CD4-positive, alpha-beta T cell (primary cell): ENCODE data around the gene PPP1R1C. TPM values are rescaled to one million over a fixed set of nuclear protein-coding genes. Genes with fewer than 3 reads are reported as not detected.

Experiments
- ATAC-seq: fragments of 200-7000 bp; cut with Tn5 transposase; one replicate; pipeline ENCODE4 v1.10.0; 2022; ENCODE audit warnings: mild to moderate bottlenecking; ENCODE audit not compliant: poor library complexity
- CTCF ChIA-PET: fragments of 350-600 bp; sonication (Branson Sonifier 250); formaldehyde crosslinking; loops from one replicate; lab custom pipeline; 2021; ENCODE audit warnings: antibody characterized with exemption, inconsistent platforms; lab: Charles Lee
- POLR2A ChIA-PET: fragments of 350-600 bp; sonication (Branson Sonifier 250); formaldehyde crosslinking; loops from one replicate; lab custom pipeline; 2021; ENCODE audit warnings: antibody characterized with exemption, inconsistent platforms; lab: Charles Lee
- DNase-seq, 14 experiments: peaks; one replicate each; pipeline ENCODE4 v3.0.0-alpha.2; 2013 to 2020; ENCODE audit warnings: mixed read lengths in 2 of 14
- H3K27ac ChIP-seq, 2 donors: one replicate each; pipeline versions ENCODE4 v1.5.1 to v1.7.0; 2013; ENCODE audit warnings: low read length in 2 of 2, low read depth in 1 of 2, mild to moderate bottlenecking in 1 of 2
- H3K27me3 ChIP-seq, 2 experiments: 1 replicate in 1 of 2; 2 replicates in 1 of 2; pipeline versions ENCODE4 v1.6.1 to v1.7.0; 2013; ENCODE audit warnings: low read length in 2 of 2, control low read depth in 1 of 2, mild to moderate bottlenecking in 1 of 2, moderate library complexity in 1 of 2; ENCODE audit not compliant: insufficient read depth in 2 of 2, control insufficient read depth in 1 of 2
- H3K36me3 ChIP-seq: one replicate; pipeline ENCODE4 v1.6.1; 2013; ENCODE audit warnings: low read length, control low read depth; ENCODE audit not compliant: insufficient read depth
- H3K4me1 ChIP-seq: one replicate; pipeline ENCODE4 v1.6.1; 2013; ENCODE audit warnings: low read length, control low read depth; ENCODE audit not compliant: insufficient read depth
- H3K4me3 ChIP-seq: one replicate; pipeline ENCODE4 v1.5.1; 2013; ENCODE audit warnings: mild to moderate bottlenecking, low read length, moderate library complexity
- H3K9me3 ChIP-seq, 2 experiments: 1 replicate in 1 of 2; 2 replicates in 1 of 2; pipeline versions ENCODE4 v1.6.1 to v1.7.0; 2013; ENCODE audit warnings: low read length in 2 of 2, mild to moderate bottlenecking in 2 of 2, control low read depth in 1 of 2, moderate library complexity in 1 of 2; ENCODE audit not compliant: control insufficient read depth in 1 of 2, insufficient read depth in 1 of 2
- H3K27ac Mint-ChIP-seq: one replicate; pipeline ENCODE4 v1.8.0; 2020; ENCODE audit warnings: mixed read lengths
- H3K27me3 Mint-ChIP-seq: one replicate; pipeline ENCODE4 v1.8.0; 2021; ENCODE audit warnings: mixed read lengths
- H3K36me3 Mint-ChIP-seq: one replicate; pipeline ENCODE4 v1.8.0; 2021; ENCODE audit warnings: low read depth, mixed read lengths
- H3K4me1 Mint-ChIP-seq: one replicate; pipeline ENCODE4 v1.8.0; 2021; ENCODE audit warnings: low read depth, mixed read lengths
- H3K4me3 Mint-ChIP-seq: one replicate; pipeline ENCODE4 v1.8.0; 2020; ENCODE audit warnings: mild to moderate bottlenecking, mixed read lengths
- H3K9me3 Mint-ChIP-seq: one replicate; pipeline ENCODE4 v1.8.0; 2020; ENCODE audit warnings: mixed read lengths
- intact Hi-C, 2 experiments: fragments of 100-400 bp; cut with DNase I in 1 of 2; cut with micrococcal nuclease in 1 of 2; formaldehyde crosslinking; loops; one replicate each; pipeline versions ENCODE4 v1.15.1 to v1.9.0; 2023 to 2025; cut with DNase I, micrococcal nuclease
- total RNA-seq, 174 experiments: library from RNA in 2 of 174; stranded (reverse) in 2 of 174; gene quantifications; one replicate each; pipeline ENCODE4 v1.2.3 and lab custom pipeline; 2021 to 2026
- TF ChIP-seq, protein P1 (sequence below): fragments of 200-600 bp; IDR thresholded peaks from one replicate; pipeline ENCODE4 v1.8.0; 2022; ENCODE audit warnings: antibody characterized with exemption, mild to moderate bottlenecking

PPP1R1C gene
- total RNA-seq, 2 experiments from 2014 or later = not detected

DNA sequence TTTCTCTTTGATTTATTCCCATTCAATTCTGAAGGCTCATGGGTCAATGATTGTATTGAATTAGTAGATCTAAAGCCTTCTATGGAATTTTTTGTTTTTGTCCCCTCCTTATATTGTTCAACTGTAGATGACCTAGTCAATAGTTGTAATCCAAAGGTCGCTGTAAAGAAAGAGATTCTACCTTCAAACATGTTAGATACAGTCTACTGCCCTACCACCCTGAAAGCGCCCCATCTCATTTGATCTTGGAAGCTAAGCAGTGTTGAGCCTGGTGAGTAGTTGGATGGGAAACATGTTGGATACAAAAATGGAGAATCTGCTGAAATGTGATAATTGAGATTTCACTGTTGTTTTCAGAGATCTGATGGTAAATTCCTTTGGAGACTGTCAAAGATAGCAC is 63.0 kb downstream of the PPP1R1C start:
- Histone ChIP-seq H3K4me3 (no peak overlapping the region), H3K36me3 (no peaks in the 10 kb centered on the region), H3K9me3 (no peaks in the 10 kb centered on the region), H3K4me1 (no peaks in the 10 kb centered on the region), H3K27me3 (no peaks in the 10 kb centered on the region), H3K27ac (no peak overlapping the region)
- H3K36me3 Mint-ChIP-seq = no peaks in the 10 kb centered on the region
- H3K27ac Mint-ChIP-seq = no peak overlapping the region
- H3K4me3 Mint-ChIP-seq = no peak overlapping the region
- H3K27me3 Mint-ChIP-seq = no peaks in the 10 kb centered on the region
- intact Hi-C loops = no loop called here
- ATAC-seq (no peak), DNase-seq (no peak)
- CTCF ChIA-PET = no interaction called here
- no peaks in the 10 kb centered on the region for H3K9me3 Mint-ChIP-seq
- TF ChIP-seq, protein P1, sequence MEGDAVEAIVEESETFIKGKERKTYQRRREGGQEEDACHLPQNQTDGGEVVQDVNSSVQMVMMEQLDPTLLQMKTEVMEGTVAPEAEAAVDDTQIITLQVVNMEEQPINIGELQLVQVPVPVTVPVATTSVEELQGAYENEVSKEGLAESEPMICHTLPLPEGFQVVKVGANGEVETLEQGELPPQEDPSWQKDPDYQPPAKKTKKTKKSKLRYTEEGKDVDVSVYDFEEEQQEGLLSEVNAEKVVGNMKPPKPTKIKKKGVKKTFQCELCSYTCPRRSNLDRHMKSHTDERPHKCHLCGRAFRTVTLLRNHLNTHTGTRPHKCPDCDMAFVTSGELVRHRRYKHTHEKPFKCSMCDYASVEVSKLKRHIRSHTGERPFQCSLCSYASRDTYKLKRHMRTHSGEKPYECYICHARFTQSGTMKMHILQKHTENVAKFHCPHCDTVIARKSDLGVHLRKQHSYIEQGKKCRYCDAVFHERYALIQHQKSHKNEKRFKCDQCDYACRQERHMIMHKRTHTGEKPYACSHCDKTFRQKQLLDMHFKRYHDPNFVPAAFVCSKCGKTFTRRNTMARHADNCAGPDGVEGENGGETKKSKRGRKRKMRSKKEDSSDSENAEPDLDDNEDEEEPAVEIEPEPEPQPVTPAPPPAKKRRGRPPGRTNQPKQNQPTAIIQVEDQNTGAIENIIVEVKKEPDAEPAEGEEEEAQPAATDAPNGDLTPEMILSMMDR = no peak
- POLR2A ChIA-PET = no interaction called here
- no peaks in the 10 kb centered on the region for H3K4me1 Mint-ChIP-seq

DNA sequence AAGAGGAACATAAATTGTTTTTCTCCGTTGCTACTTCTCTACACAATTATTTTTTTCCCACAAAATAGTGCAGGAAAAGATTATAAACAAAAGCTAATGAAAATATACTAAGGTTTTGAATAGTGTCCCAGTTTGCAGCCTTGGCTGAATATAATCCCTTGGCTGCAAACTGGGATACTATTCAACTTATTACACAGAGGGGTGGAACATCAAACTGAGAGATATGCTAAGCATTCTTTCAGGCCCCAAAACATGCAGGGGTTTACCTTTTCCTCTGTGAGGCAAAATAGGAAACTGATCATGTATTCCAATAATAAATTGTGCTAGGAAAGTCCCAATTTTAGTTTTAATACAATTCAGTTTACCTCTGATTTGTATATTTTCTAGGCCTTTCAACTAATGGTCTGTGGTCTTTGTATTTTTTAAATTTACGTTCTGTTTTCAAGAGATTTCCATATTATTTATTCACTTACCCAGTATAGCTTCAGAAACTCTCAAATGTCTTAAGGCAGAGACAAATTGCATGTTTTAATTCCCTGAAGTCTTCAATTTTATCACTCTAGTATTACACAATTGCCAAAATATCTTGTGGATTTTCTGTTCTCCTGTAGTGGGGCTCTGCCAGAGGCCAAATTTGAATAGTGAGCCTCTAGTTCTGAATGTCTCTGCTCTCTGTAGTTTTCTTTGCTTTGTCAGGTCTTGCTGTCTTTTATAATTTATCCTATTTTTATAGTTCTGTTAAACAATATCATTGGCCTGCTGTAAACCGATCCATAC is 63.9 kb downstream of the PPP1R1C start:
- H3K4me1 ChIP-seq = no peaks in the 10 kb centered on the region
- H3K27ac ChIP-seq = no peak overlapping the region
- intact Hi-C loops = no loop called here
- H3K9me3 Mint-ChIP-seq = peaks cover 3% of the 10 kb centered on the region
- H3K36me3 Mint-ChIP-seq = no peaks in the 10 kb centered on the region
- no peaks in the 10 kb centered on the region for H3K9me3 ChIP-seq
- no peak for ATAC-seq
- no peaks in the 10 kb centered on the region for H3K36me3 ChIP-seq
- CTCF ChIA-PET = interaction anchor here (0.7 kb wide), 1 partner anchor 27 kb away, joined by 5 read pairs; no protein-coding TSS in a partner anchor
- no peaks in the 10 kb centered on the region for H3K27me3 Mint-ChIP-seq
- TF ChIP-seq, protein P1 = no peak
- POLR2A ChIA-PET = no interaction called here
- no peak for DNase-seq
- no peaks in the 10 kb centered on the region for H3K27me3 ChIP-seq
- H3K4me1 Mint-ChIP-seq = no peaks in the 10 kb centered on the region
- H3K27ac Mint-ChIP-seq = no peak overlapping the region
- H3K4me3 Mint-ChIP-seq = no peak overlapping the region
- H3K4me3 ChIP-seq = no peak overlapping the region

DNA sequence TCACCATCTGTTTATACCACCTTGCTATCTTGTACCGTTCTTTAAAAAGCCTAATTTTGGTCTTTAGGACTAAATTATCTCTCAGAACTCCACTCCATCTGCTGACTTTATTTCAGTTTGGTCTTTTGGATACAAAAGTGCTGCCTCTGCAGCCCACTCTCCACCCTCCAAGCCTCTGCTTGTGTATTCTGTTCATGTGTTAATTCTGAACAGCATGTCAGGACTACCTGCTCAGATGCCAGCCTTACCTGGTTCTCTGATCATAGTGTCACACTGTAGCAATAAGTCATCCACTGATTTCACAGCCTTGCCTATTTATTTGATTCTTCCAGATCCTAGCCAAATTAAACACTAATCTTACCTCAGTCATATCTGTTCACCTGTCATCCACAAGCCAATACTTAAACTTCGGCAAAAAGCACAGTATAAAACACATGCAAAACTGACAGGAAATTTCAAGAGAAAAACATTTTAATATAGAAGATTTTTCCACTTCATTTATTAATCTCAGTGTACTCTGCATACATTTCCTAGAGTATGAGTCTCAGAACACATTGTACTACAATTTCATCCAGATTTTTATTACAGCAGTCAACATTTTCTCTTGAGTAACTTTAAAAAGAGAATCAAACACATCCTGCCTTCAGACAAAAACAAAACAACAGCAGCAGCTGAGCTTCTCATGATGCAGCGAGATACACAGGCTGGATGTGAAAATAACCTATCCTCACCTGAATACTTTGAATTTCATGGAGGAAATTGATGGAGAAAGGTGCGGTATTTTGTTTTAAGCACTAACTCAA is 64.9 kb downstream of the PPP1R1C start:
- CTCF ChIA-PET = no interaction called here
- Histone ChIP-seq H3K4me1 (no peaks in the 10 kb centered on the region), H3K9me3 (no peaks in the 10 kb centered on the region), H3K27ac (no peak overlapping the region), H3K4me3 (no peak overlapping the region), H3K36me3 (no peaks in the 10 kb centered on the region), H3K27me3 (no peaks in the 10 kb centered on the region)
- H3K27me3 Mint-ChIP-seq = no peaks in the 10 kb centered on the region
- intact Hi-C loops = no loop called here
- no peak overlapping the region for H3K4me3 Mint-ChIP-seq
- H3K36me3 Mint-ChIP-seq = no peaks in the 10 kb centered on the region
- POLR2A ChIA-PET = no interaction called here
- TF ChIP-seq, protein P1 = no peak
- DNase-seq (no peak), ATAC-seq (no peak)
- H3K4me1 Mint-ChIP-seq = no peaks in the 10 kb centered on the region
- H3K9me3 Mint-ChIP-seq = peaks cover 3% of the 10 kb centered on the region
- no peak overlapping the region for H3K27ac Mint-ChIP-seq
